Activated T-helper 17 cell treated with anti-CD3 and anti-CD28 coated beads, Interleukin-2, amount 50 U/mL, for 72 hours (primary cell): ENCODE measurements around the gene CD34. TPM values are rescaled to one million over a fixed set of nuclear protein-coding genes. Genes with fewer than 3 reads are reported as not detected.
A peak's percentile ranks its signal among the peaks of the same experiment; 100 is the strongest.

Experiments
- ATAC-seq: fragments of 150-1000 bp; cut with Tn5 transposase; replicated peaks from 2 replicates; pipeline ENCODE4 v1.10.0; 2021; ENCODE audit warnings: mild to moderate bottlenecking, moderate library complexity
- H3K27ac Mint-ChIP-seq: one replicate; pipeline ENCODE4 v1.8.0; 2022; ENCODE audit warnings: mixed read lengths
- H3K27me3 Mint-ChIP-seq: one replicate; pipeline ENCODE4 v1.8.0; 2022; ENCODE audit warnings: mixed read lengths
- H3K36me3 Mint-ChIP-seq: one replicate; pipeline ENCODE4 v1.8.0; 2022; ENCODE audit warnings: low read depth, mild to moderate bottlenecking, mixed read lengths
- H3K4me1 Mint-ChIP-seq: one replicate; pipeline ENCODE4 v1.8.0; 2022; ENCODE audit warnings: mixed read lengths
- H3K4me3 Mint-ChIP-seq: one replicate; pipeline ENCODE4 v1.8.0; 2022; ENCODE audit warnings: mild to moderate bottlenecking, mixed read lengths
- H3K9me3 Mint-ChIP-seq: one replicate; pipeline ENCODE4 v1.8.0; 2022; ENCODE audit warnings: mixed read lengths
- total RNA-seq, 2 donors: library from RNA; stranded (reverse); gene quantifications; one replicate each; pipeline ENCODE4 v1.2.3, GENCODE V29; 2022

CD34 gene
- total RNA-seq, 2 donors from 2014 or later: 0.06 to 0.24 TPM

- H3K4me3 Mint-ChIP-seq: peak overlapping the region; percentile 68
- no peaks in the 10 kb centered on the region for H3K27me3 Mint-ChIP-seq
- peak overlapping the region; percentile 94 for H3K27ac Mint-ChIP-seq
- H3K9me3 Mint-ChIP-seq: no peaks in the 10 kb centered on the region
- peaks cover 50% of the 10 kb centered on the region for H3K36me3 Mint-ChIP-seq
- H3K4me1 Mint-ChIP-seq: peaks cover 67% of the 10 kb centered on the region
- peak; percentile 66 for ATAC-seq
Measured at GRCh38 chr1:207838156-207839082, 72.5 kb downstream of the CD34 start.

GRCh38 chr1:207837673-207838072 lies 73.3 kb downstream of the CD34 start:
- peaks cover 65% of the 10 kb centered on the region for H3K4me1 Mint-ChIP-seq
- ATAC-seq: no peak
- no peaks in the 10 kb centered on the region for H3K9me3 Mint-ChIP-seq
- H3K27me3 Mint-ChIP-seq: no peaks in the 10 kb centered on the region
- peak overlapping the region; percentile 68 for H3K4me3 Mint-ChIP-seq
- peaks cover 48% of the 10 kb centered on the region for H3K36me3 Mint-ChIP-seq
- H3K27ac Mint-ChIP-seq: peak overlapping the region; percentile 94

- H3K36me3 Mint-ChIP-seq: peaks cover 50% of the 10 kb centered on the region
- H3K27me3 Mint-ChIP-seq: no peaks in the 10 kb centered on the region
- peaks cover 73% of the 10 kb centered on the region for H3K4me1 Mint-ChIP-seq
- no peak for ATAC-seq
- H3K9me3 Mint-ChIP-seq: no peaks in the 10 kb centered on the region
- no peak overlapping the region for H3K4me3 Mint-ChIP-seq
- peak overlapping the region; percentile 94 for H3K27ac Mint-ChIP-seq
Measured at GRCh38 chr1:207836591-207837347, 74.2 kb downstream of the CD34 start.

GRCh38 chr1:207835958-207836357 lies 75.0 kb downstream of the CD34 start:
- Mint-ChIP-seq H3K9me3 (no peaks in the 10 kb centered on the region), H3K4me1 (peaks cover 77% of the 10 kb centered on the region), H3K36me3 (peaks cover 54% of the 10 kb centered on the region), H3K27ac (peak overlapping the region; percentile 94), H3K4me3 (no peak overlapping the region), H3K27me3 (no peaks in the 10 kb centered on the region)
- no peak for ATAC-seq

- H3K4me3 Mint-ChIP-seq: peak overlapping the region; percentile 70
- ATAC-seq: no peak
- peaks cover 77% of the 10 kb centered on the region for H3K4me1 Mint-ChIP-seq
- H3K9me3 Mint-ChIP-seq: no peaks in the 10 kb centered on the region
- H3K36me3 Mint-ChIP-seq: peaks cover 56% of the 10 kb centered on the region
- peak overlapping the region; percentile 89 for H3K27ac Mint-ChIP-seq
- H3K27me3 Mint-ChIP-seq: no peaks in the 10 kb centered on the region
Measured at GRCh38 chr1:207833956-207834660, 76.8 kb downstream of the CD34 start.

- Mint-ChIP-seq H3K36me3 (peaks cover 49% of the 10 kb centered on the region), H3K4me1 (peaks cover 77% of the 10 kb centered on the region), H3K27ac (peak overlapping the region; percentile 89), H3K27me3 (no peaks in the 10 kb centered on the region), H3K9me3 (no peaks in the 10 kb centered on the region), H3K4me3 (peak overlapping the region; percentile 70)
- ATAC-seq: no peak
Measured at GRCh38 chr1:207833381-207833780, 77.5 kb downstream of the CD34 start.

GRCh38 chr1:207832796-207833195 lies 78.1 kb downstream of the CD34 start:
- Mint-ChIP-seq H3K27ac (peak overlapping the region; percentile 89), H3K27me3 (no peaks in the 10 kb centered on the region), H3K36me3 (peaks cover 48% of the 10 kb centered on the region), H3K9me3 (no peaks in the 10 kb centered on the region), H3K4me1 (peaks cover 77% of the 10 kb centered on the region), H3K4me3 (peak overlapping the region; percentile 70)
- ATAC-seq: no peak

- Mint-ChIP-seq H3K4me3 (peak overlapping the region; percentile 70), H3K36me3 (peaks cover 37% of the 10 kb centered on the region), H3K9me3 (no peaks in the 10 kb centered on the region), H3K27me3 (no peaks in the 10 kb centered on the region), H3K4me1 (peaks cover 74% of the 10 kb centered on the region), H3K27ac (peak overlapping the region; percentile 89)
- peak; percentile 90 for ATAC-seq
Measured at GRCh38 chr1:207831517-207832327, 79.2 kb downstream of the CD34 start.

Other genes with a start within 250 kb of the CD34 start
- 100 to 1,000 TPM in 1 of 2 donors, 10 to 100 TPM in 1; 94.5 to 111 TPM for gene CD46, start 159.1 kb downstream of the CD34 start, total RNA-seq